OCI-LY1 (cell line): ENCODE measurements around the gene LRMDA.

ENCODE experiments used
- H2AFZ ChIP-seq: fragments of 200-600 bp; sonication (generic), shearing (Covaris generic); 2 replicates; pipeline ENCODE4 v1.6.0; 2014; ENCODE audit warnings: antibody characterized with exemption, mild to moderate bottlenecking, low read length
- H3F3A ChIP-seq: fragments of 200-600 bp; sonication (generic), shearing (Covaris generic); 2 replicates; pipeline ENCODE4 v1.6.0; 2014; ENCODE audit warnings: mild to moderate bottlenecking, antibody characterized with exemption, low read length, moderate library complexity; ENCODE audit not compliant: insufficient read depth
- H3K27ac ChIP-seq: fragments of 200-600 bp; sonication (generic); 2 replicates; pipeline ENCODE4 v1.5.1; 2014; ENCODE audit warnings: low read length, mixed run types, mild to moderate bottlenecking, low read depth; ENCODE audit not compliant: poor library complexity, severe bottlenecking
- H3K27me3 ChIP-seq: fragments of 200-600 bp; sonication (generic); 2 replicates; pipeline ENCODE4 v1.6.0; 2014; ENCODE audit warnings: antibody characterized with exemption, mild to moderate bottlenecking, low read length, moderate library complexity; ENCODE audit not compliant: insufficient read depth
- H3K36me3 ChIP-seq: fragments of 200-600 bp; sonication (generic); 2 replicates; pipeline ENCODE4 v1.6.1; 2014; ENCODE audit warnings: mild to moderate bottlenecking, antibody characterized with exemption, low read length, moderate library complexity, mixed read lengths; ENCODE audit not compliant: insufficient read depth
- H3K4me1 ChIP-seq: fragments of 200-600 bp; sonication (generic); 2 replicates; pipeline ENCODE4 v1.5.1; 2014; ENCODE audit warnings: mild to moderate bottlenecking, low read length, moderate library complexity; ENCODE audit not compliant: insufficient read depth, severe bottlenecking
- H3K4me2 ChIP-seq: fragments of 200-600 bp; sonication (generic), shearing (Covaris generic); 2 replicates; pipeline ENCODE4 v1.6.1; 2014; ENCODE audit warnings: low read length
- H3K4me3 ChIP-seq: fragments of 200-600 bp; sonication (generic); 2 replicates; pipeline ENCODE4 v1.5.1; 2014; ENCODE audit warnings: low read length, low read depth, mild to moderate bottlenecking, mixed read lengths; ENCODE audit not compliant: poor library complexity, severe bottlenecking
- H3K79me2 ChIP-seq: fragments of 200-600 bp; shearing (Covaris generic); 2 replicates; pipeline ENCODE4 v1.6.1; 2016; ENCODE audit warnings: mixed run types, low read length, mixed read lengths; ENCODE audit not compliant: insufficient read depth
- H3K9ac ChIP-seq: fragments of 200-600 bp; sonication (generic), shearing (Covaris generic); 2 replicates; pipeline ENCODE4 v1.6.1; 2014; ENCODE audit warnings: mild to moderate bottlenecking, low read length, mixed read lengths
- H3K9me2 ChIP-seq: fragments of 200-600 bp; sonication (generic), shearing (Covaris generic); 2 replicates; pipeline ENCODE4 v1.6.1; 2014; ENCODE audit warnings: low read depth, mild to moderate bottlenecking, low read length, mixed read lengths
- H3K9me3 ChIP-seq: fragments of 200-600 bp; shearing (Covaris generic); 2 replicates; pipeline ENCODE4 v1.6.1; 2014; ENCODE audit warnings: low read length, mixed read lengths
- H4K20me1 ChIP-seq: fragments of 200-600 bp; sonication (generic), shearing (Covaris generic); 2 replicates; pipeline ENCODE4 v1.6.0; 2016; ENCODE audit warnings: mild to moderate bottlenecking, low read length; ENCODE audit not compliant: insufficient read depth
- EZH2 ChIP-seq: fragments of 200-600 bp; sonication (generic), shearing (Covaris generic); IDR thresholded peaks from 2 replicates; pipeline ENCODE4 v1.8.0; 2017; ENCODE audit warnings: borderline replicate concordance, mixed run types, mild to moderate bottlenecking, antibody characterized with exemption, low read length, moderate library complexity, mixed read lengths
- TF ChIP-seq, protein P1 (sequence below): fragments of 200-600 bp; sonication (generic), shearing (Covaris generic); IDR thresholded peaks from 2 replicates; pipeline ENCODE4 v1.5.1; 2017; ENCODE audit warnings: mild to moderate bottlenecking, antibody characterized with exemption, low read length, moderate library complexity, mixed read lengths

Gene LRMDA

DNA sequence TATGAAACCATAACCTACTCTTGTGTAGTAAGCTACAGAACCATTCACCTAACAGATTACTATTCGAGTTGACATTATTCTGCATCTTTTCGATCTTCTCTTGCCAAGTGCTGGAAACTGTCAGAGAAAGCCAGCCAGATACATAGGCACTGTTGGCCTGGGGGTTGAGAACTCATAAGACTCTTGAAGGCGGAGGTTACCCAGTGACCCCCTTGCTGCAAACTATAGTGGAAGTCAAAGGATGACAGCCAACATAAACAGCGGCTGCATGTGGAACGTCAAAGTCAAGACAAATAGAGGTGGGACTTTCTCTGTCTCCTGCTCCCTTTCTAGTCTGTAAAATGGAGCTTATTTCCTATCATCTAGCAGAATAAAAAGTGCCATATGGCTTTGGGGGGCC, 394.2 kb downstream of the LRMDA start:
- H3K27me3 ChIP-seq = no peaks in the 10 kb centered on the region
- no peak overlapping the region for H3K4me3 ChIP-seq

DNA sequence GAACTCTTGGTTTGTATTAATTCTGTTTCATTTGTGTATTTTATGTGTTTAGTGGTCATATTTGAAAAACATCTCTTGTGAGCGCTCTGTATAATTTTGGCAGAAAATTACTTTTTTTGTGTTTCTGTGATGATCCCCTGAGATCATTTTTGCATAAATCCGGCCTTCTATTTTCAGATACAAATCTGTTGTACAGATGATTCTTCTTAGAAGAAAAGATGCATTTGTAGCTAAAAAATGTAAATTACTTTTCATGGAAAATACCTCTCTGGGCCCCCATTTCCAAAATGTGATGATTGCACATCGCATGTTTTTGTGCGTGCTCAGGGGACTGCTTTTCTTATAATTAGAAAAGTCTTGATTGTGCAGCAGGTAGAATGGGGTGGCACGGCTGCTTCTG, 395.4 kb downstream of the LRMDA start:
- Histone ChIP-seq H3K9ac (no peak overlapping the region), H3K4me3 (no peak overlapping the region), H3K79me2 (no peaks in the 10 kb centered on the region), H3F3A (no peaks in the 10 kb centered on the region), H3K36me3 (no peaks in the 10 kb centered on the region), H3K9me3 (no peaks in the 10 kb centered on the region), H4K20me1 (no peaks in the 10 kb centered on the region), H3K4me1 (no peaks in the 10 kb centered on the region), H3K4me2 (no peak overlapping the region), H3K9me2 (no peaks in the 10 kb centered on the region), H2AFZ (no peak overlapping the region), H3K27me3 (no peaks in the 10 kb centered on the region), H3K27ac (no peak overlapping the region)
- TF ChIP-seq EZH2 = no peak
- TF ChIP-seq, protein P1, sequence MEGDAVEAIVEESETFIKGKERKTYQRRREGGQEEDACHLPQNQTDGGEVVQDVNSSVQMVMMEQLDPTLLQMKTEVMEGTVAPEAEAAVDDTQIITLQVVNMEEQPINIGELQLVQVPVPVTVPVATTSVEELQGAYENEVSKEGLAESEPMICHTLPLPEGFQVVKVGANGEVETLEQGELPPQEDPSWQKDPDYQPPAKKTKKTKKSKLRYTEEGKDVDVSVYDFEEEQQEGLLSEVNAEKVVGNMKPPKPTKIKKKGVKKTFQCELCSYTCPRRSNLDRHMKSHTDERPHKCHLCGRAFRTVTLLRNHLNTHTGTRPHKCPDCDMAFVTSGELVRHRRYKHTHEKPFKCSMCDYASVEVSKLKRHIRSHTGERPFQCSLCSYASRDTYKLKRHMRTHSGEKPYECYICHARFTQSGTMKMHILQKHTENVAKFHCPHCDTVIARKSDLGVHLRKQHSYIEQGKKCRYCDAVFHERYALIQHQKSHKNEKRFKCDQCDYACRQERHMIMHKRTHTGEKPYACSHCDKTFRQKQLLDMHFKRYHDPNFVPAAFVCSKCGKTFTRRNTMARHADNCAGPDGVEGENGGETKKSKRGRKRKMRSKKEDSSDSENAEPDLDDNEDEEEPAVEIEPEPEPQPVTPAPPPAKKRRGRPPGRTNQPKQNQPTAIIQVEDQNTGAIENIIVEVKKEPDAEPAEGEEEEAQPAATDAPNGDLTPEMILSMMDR = no peak

More for the DNA sequence above, 394.2 kb downstream of the LRMDA start:
- H2AFZ ChIP-seq = no peak overlapping the region
- H3K4me1 ChIP-seq = no peaks in the 10 kb centered on the region
- H3K27ac ChIP-seq = no peak overlapping the region
- no peaks in the 10 kb centered on the region for H4K20me1 ChIP-seq
- H3F3A ChIP-seq = no peaks in the 10 kb centered on the region
- H3K36me3 ChIP-seq = no peaks in the 10 kb centered on the region
- no peaks in the 10 kb centered on the region for H3K9me3 ChIP-seq
- H3K79me2 ChIP-seq = no peaks in the 10 kb centered on the region
- H3K4me2 ChIP-seq = no peak overlapping the region
- H3K9me2 ChIP-seq = no peaks in the 10 kb centered on the region
- H3K9ac ChIP-seq = no peak overlapping the region
- TF ChIP-seq, protein P1 = no peak
- no peak for TF ChIP-seq EZH2

DNA sequence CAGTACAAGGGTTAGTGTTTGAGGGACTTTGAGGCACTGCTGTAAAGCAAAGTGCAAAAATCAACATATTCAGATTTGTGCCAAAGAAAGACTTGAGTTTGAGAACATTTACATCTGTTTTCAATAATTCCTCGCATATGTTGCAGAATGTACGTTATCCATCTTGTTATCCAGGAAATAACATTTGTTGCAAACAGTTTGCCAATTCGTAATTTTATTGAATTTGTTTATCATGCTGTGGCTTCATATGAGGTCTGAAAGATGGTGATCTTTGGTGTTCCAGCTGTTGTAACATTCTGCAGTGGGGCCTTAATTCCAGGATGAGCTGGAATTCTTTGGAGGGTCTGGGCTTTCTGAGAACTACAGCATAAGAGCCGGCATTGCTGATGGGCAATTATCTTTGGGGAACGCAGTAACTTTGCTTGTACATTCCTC, 396.2 kb downstream of the LRMDA start:
- Histone ChIP-seq H3K9me2 (no peaks in the 10 kb centered on the region), H3K9me3 (no peaks in the 10 kb centered on the region), H3K27ac (no peak overlapping the region), H3K79me2 (no peaks in the 10 kb centered on the region), H2AFZ (no peak overlapping the region), H3K36me3 (no peaks in the 10 kb centered on the region), H3F3A (no peaks in the 10 kb centered on the region), H3K4me1 (no peaks in the 10 kb centered on the region), H3K4me2 (no peak overlapping the region), H3K27me3 (no peaks in the 10 kb centered on the region), H3K4me3 (no peak overlapping the region), H3K9ac (no peak overlapping the region), H4K20me1 (no peaks in the 10 kb centered on the region)
- TF ChIP-seq, protein P1 = no peak
- no peak for TF ChIP-seq EZH2
